NCI-H1436 (cell line): ENCODE data around the gene ATP11C.
"Not testable (repeated sequence)": the region's sequence is repeated elsewhere in the genome, so short reads cannot be mapped to it uniquely, and the experiment has no call there.

Source experiments
- DNase-seq: peaks from one replicate; lab custom pipeline; 2025; lab: John Stamatoyannopoulos, UW

ATP11C gene

GRCh38 chrX:139720979-139721378 is 211.9 kb downstream of the ATP11C start:
- DNase-seq = no peak

- DNase-seq = no peak
These were observed 212.7 kb downstream of the ATP11C start for GRCh38 chrX:139720136-139720535.

- DNase-seq = no peak
These were observed 224.8 kb downstream of the ATP11C start, which contains the start of gene MCF2 for GRCh38 chrX:139708067-139708466. TSS of gene MCF2 (minus strand) at chrX:139708167. CDS start at chrX:139651744, 56,423 bp downstream.

GRCh38 chrX:139702658-139703057 is 230.2 kb downstream of the ATP11C start:
- no peak for DNase-seq

GRCh38 chrX:139692908-139693307 is 239.9 kb downstream of the ATP11C start:
- no peak for DNase-seq

GRCh38 chrX:139692506-139692849 is 240.4 kb downstream of the ATP11C start:
- DNase-seq = no peak

GRCh38 chrX:139691843-139692505 is 240.9 kb downstream of the ATP11C start:
- DNase-seq = no peak

- DNase-seq = no peak
These were observed 241.4 kb downstream of the ATP11C start for GRCh38 chrX:139691493-139691842.

- not testable (repeated sequence) for DNase-seq
These were observed 247.7 kb downstream of the ATP11C start for GRCh38 chrX:139685175-139685574.

GRCh38 chrX:139680356-139680755 is 252.5 kb downstream of the ATP11C start:
- no peak for DNase-seq
